Activated T-helper 1 cell treated with anti-CD3 and anti-CD28 coated beads, Interleukin-12 subunit alpha, Interleukin-12 subunit beta, Interleukin-2, Interleukin-4 antibody, amounts not matched to agents 30 ng/mL and 10 ng/mL and 1 ng/mL, durations not matched to agents 14 hours and 24 hours and 36 hours (primary cell): ENCODE data around the gene CCL28. TPM values are rescaled to one million over a fixed set of nuclear protein-coding genes. Genes with fewer than 3 reads are reported as not detected.
"Not testable (repeated sequence)": the region's sequence is repeated elsewhere in the genome, so short reads cannot be mapped to it uniquely, and the experiment has no call there.

Experiments used
- DNase-seq: peaks from one replicate; pipeline ENCODE4 v3.0.0; 2021; ENCODE audit warnings: low spot score
- H3K27ac Mint-ChIP-seq: one replicate; pipeline ENCODE4 v1.8.0; 2021; ENCODE audit warnings: mild to moderate bottlenecking, mixed read lengths
- H3K27me3 Mint-ChIP-seq: one replicate; pipeline ENCODE4 v1.8.0; 2022; ENCODE audit warnings: mild to moderate bottlenecking, moderate library complexity, mixed read lengths; ENCODE audit not compliant: insufficient read depth
- H3K36me3 Mint-ChIP-seq: one replicate; pipeline ENCODE4 v1.8.0; 2021; ENCODE audit warnings: low read depth, mixed read lengths
- H3K4me1 Mint-ChIP-seq: one replicate; pipeline ENCODE4 v1.8.0; 2021; ENCODE audit warnings: low read depth, mixed read lengths
- H3K4me3 Mint-ChIP-seq: one replicate; pipeline ENCODE4 v1.8.0; 2021; ENCODE audit warnings: mild to moderate bottlenecking, moderate library complexity, mixed read lengths
- H3K9me3 Mint-ChIP-seq: one replicate; pipeline ENCODE4 v1.8.0; 2021; ENCODE audit warnings: mixed read lengths
- intact Hi-C: fragments of 100-400 bp; cut with micrococcal nuclease; formaldehyde crosslinking; loops from one replicate; pipeline ENCODE4 v1.15.1; 2024
- total RNA-seq: library from RNA; stranded (reverse); gene quantifications from 2 replicates; pipeline ENCODE4 v1.2.3, GENCODE V29; 2022

Gene CCL28
- total RNA-seq, result 7.5 and 7.8 TPM in 2 replicates

- Mint-ChIP-seq H3K4me1 (no peaks in the 10 kb centered on the region), H3K4me3 (no peak within 1 kb of the TSS), H3K27ac (no peak within 1 kb of the TSS), H3K27me3 (peaks cover 5% of the 10 kb centered on the region), H3K9me3 (peaks cover 3% of the 10 kb centered on the region), H3K36me3 (no peaks in the 10 kb centered on the region)
- intact Hi-C loops, result no loop called here
- no peak for DNase-seq
Measured at GRCh38 chr5:43412156-43412555, at the start of gene CCL28. CCL28 (minus strand) TSS chr5:43412391; CDS start chr5:43412316, 75 bp downstream.

- no peak overlapping the region for H3K4me3 Mint-ChIP-seq
Measured at GRCh38 chr5:43461066-43461465, 48.9 kb upstream of the CCL28 start.

GRCh38 chr5:43456556-43456955, 44.4 kb upstream of the CCL28 start:
- intact Hi-C loops, result no loop called here
- no peak overlapping the region for H3K27ac Mint-ChIP-seq
- H3K27me3 Mint-ChIP-seq, result no peaks in the 10 kb centered on the region
- no peak overlapping the region for H3K4me3 Mint-ChIP-seq
- peaks cover 35% of the 10 kb centered on the region for H3K36me3 Mint-ChIP-seq
- H3K9me3 Mint-ChIP-seq, result peaks cover 19% of the 10 kb centered on the region
- H3K4me1 Mint-ChIP-seq, result no peaks in the 10 kb centered on the region
- DNase-seq, result no peak

More at GRCh38 chr5:43461066-43461465, 48.9 kb upstream of the CCL28 start:
- H3K27ac Mint-ChIP-seq, result no peak overlapping the region
- H3K27me3 Mint-ChIP-seq, result no peaks in the 10 kb centered on the region
- peaks cover 44% of the 10 kb centered on the region for H3K36me3 Mint-ChIP-seq
- H3K4me1 Mint-ChIP-seq, result no peaks in the 10 kb centered on the region
- DNase-seq, result no peak
- intact Hi-C loops, result no loop called here
- H3K9me3 Mint-ChIP-seq, result peaks cover 25% of the 10 kb centered on the region

GRCh38 chr5:43441575-43441974, 29.4 kb upstream of the CCL28 start:
- H3K9me3 Mint-ChIP-seq, result peaks cover 51% of the 10 kb centered on the region
- H3K4me1 Mint-ChIP-seq, H3K4me3 Mint-ChIP-seq, intact Hi-C loops, H3K27me3 Mint-ChIP-seq, DNase-seq, H3K27ac Mint-ChIP-seq: not testable (repeated sequence)
- peaks cover 24% of the 10 kb centered on the region for H3K36me3 Mint-ChIP-seq

GRCh38 chr5:43437062-43437660, 25.0 kb upstream of the CCL28 start:
- peaks cover 3% of the 10 kb centered on the region for H3K27me3 Mint-ChIP-seq
- H3K4me3 Mint-ChIP-seq, result no peak overlapping the region
- intact Hi-C loops, result no loop called here
- no peak for DNase-seq
- peaks cover 7% of the 10 kb centered on the region for H3K36me3 Mint-ChIP-seq
- no peaks in the 10 kb centered on the region for H3K4me1 Mint-ChIP-seq
- no peak overlapping the region for H3K27ac Mint-ChIP-seq
- peaks cover 40% of the 10 kb centered on the region for H3K9me3 Mint-ChIP-seq

GRCh38 chr5:43433382-43433781, 21.2 kb upstream of the CCL28 start:
- H3K27me3 Mint-ChIP-seq, result no peaks in the 10 kb centered on the region
- no peaks in the 10 kb centered on the region for H3K36me3 Mint-ChIP-seq
- H3K4me1 Mint-ChIP-seq, result no peaks in the 10 kb centered on the region
- DNase-seq, result no peak
- intact Hi-C loops, result no loop called here
- H3K9me3 Mint-ChIP-seq, result peaks cover 14% of the 10 kb centered on the region
- H3K27ac Mint-ChIP-seq, result no peak overlapping the region
- no peak overlapping the region for H3K4me3 Mint-ChIP-seq

- no peaks in the 10 kb centered on the region for H3K36me3 Mint-ChIP-seq
- DNase-seq, result no peak
- H3K9me3 Mint-ChIP-seq, result peaks cover 8% of the 10 kb centered on the region
- no peak overlapping the region for H3K4me3 Mint-ChIP-seq
- no peaks in the 10 kb centered on the region for H3K27me3 Mint-ChIP-seq
- no peak overlapping the region for H3K27ac Mint-ChIP-seq
- H3K4me1 Mint-ChIP-seq, result no peaks in the 10 kb centered on the region
- intact Hi-C loops, result no loop called here
Measured at GRCh38 chr5:43432486-43433375, 20.5 kb upstream of the CCL28 start.

- no peak for DNase-seq
- no peak overlapping the region for H3K4me3 Mint-ChIP-seq
- no peak overlapping the region for H3K27ac Mint-ChIP-seq
- no peaks in the 10 kb centered on the region for H3K27me3 Mint-ChIP-seq
- H3K36me3 Mint-ChIP-seq, result no peaks in the 10 kb centered on the region
- intact Hi-C loops, result no loop called here
- no peaks in the 10 kb centered on the region for H3K4me1 Mint-ChIP-seq
- no peaks in the 10 kb centered on the region for H3K9me3 Mint-ChIP-seq
Measured at GRCh38 chr5:43429706-43430105, 17.5 kb upstream of the CCL28 start.

- Mint-ChIP-seq H3K4me3 (no peak overlapping the region), H3K4me1 (no peaks in the 10 kb centered on the region), H3K9me3 (no peaks in the 10 kb centered on the region), H3K27ac (no peak overlapping the region), H3K27me3 (no peaks in the 10 kb centered on the region), H3K36me3 (no peaks in the 10 kb centered on the region)
- no peak for DNase-seq
- intact Hi-C loops, result no loop called here
Measured at GRCh38 chr5:43429016-43429415, 16.8 kb upstream of the CCL28 start.

GRCh38 chr5:43427306-43427705, 15.1 kb upstream of the CCL28 start:
- no peaks in the 10 kb centered on the region for H3K36me3 Mint-ChIP-seq
- no peak overlapping the region for H3K4me3 Mint-ChIP-seq
- H3K27me3 Mint-ChIP-seq, result no peaks in the 10 kb centered on the region
- intact Hi-C loops, result no loop called here
- no peak overlapping the region for H3K27ac Mint-ChIP-seq
- no peak for DNase-seq
- H3K9me3 Mint-ChIP-seq, result no peaks in the 10 kb centered on the region
- H3K4me1 Mint-ChIP-seq, result no peaks in the 10 kb centered on the region

GRCh38 chr5:43425983-43426382, 13.8 kb upstream of the CCL28 start:
- no peaks in the 10 kb centered on the region for H3K4me1 Mint-ChIP-seq
- no peak overlapping the region for H3K4me3 Mint-ChIP-seq
- no peaks in the 10 kb centered on the region for H3K9me3 Mint-ChIP-seq
- H3K27ac Mint-ChIP-seq, result no peak overlapping the region
- H3K36me3 Mint-ChIP-seq, result no peaks in the 10 kb centered on the region
- intact Hi-C loops, result no loop called here
- no peaks in the 10 kb centered on the region for H3K27me3 Mint-ChIP-seq
- no peak for DNase-seq

GRCh38 chr5:43423086-43423485, 10.9 kb upstream of the CCL28 start:
- H3K27ac Mint-ChIP-seq, H3K27me3 Mint-ChIP-seq, intact Hi-C loops: not testable (repeated sequence)

GRCh38 chr5:43422143-43422542, 10.0 kb upstream of the CCL28 start:
- no peak for DNase-seq
- H3K27ac Mint-ChIP-seq, result no peak overlapping the region
- intact Hi-C loops, result no loop called here
- H3K27me3 Mint-ChIP-seq, result peaks cover 3% of the 10 kb centered on the region
- no peaks in the 10 kb centered on the region for H3K4me1 Mint-ChIP-seq
- H3K4me3 Mint-ChIP-seq, result no peak overlapping the region
- no peaks in the 10 kb centered on the region for H3K9me3 Mint-ChIP-seq
- H3K36me3 Mint-ChIP-seq, result no peaks in the 10 kb centered on the region

More at GRCh38 chr5:43423086-43423485, 10.9 kb upstream of the CCL28 start:
- H3K36me3 Mint-ChIP-seq, DNase-seq, H3K4me1 Mint-ChIP-seq, H3K4me3 Mint-ChIP-seq, H3K9me3 Mint-ChIP-seq: not testable (repeated sequence)
